Neutrophil (primary cell): ENCODE results near the gene ACTG1.

ENCODE experiments used
- H3K27ac ChIP-seq: fragments of 200-600 bp; sonication (generic); 2 replicates; pipeline ENCODE4 v1.5.1; 2016; ENCODE audit warnings: mild to moderate bottlenecking, moderate library complexity
- H3K27me3 ChIP-seq: fragments of 200-600 bp; sonication (generic); 2 replicates; pipeline ENCODE4 v1.6.0; 2016; ENCODE audit warnings: mild to moderate bottlenecking
- H3K36me3 ChIP-seq: fragments of 200-600 bp; sonication (generic); 2 replicates; pipeline ENCODE4 v1.5.1; 2017
- H3K4me1 ChIP-seq, 2 experiments: fragments of 200-600 bp in 1 of 2; sonication (generic) in 1 of 2; 1 replicate in 1 of 2; 2 replicates in 1 of 2; pipeline versions ENCODE4 v1.5.1 to v1.6.1; 2013 to 2016; ENCODE audit warnings: low read depth in 1 of 2, low read length in 1 of 2, mild to moderate bottlenecking in 1 of 2, moderate library complexity in 1 of 2; ENCODE audit not compliant: control insufficient read depth in 1 of 2, insufficient read depth in 1 of 2
- H3K4me3 ChIP-seq, 2 experiments: fragments of 200-600 bp in 1 of 2; sonication (generic) in 1 of 2; 1 replicate in 1 of 2; 2 replicates in 1 of 2; pipeline ENCODE4 v1.5.1; 2013 to 2016; ENCODE audit warnings: low read depth in 1 of 2, low read length in 1 of 2, mild to moderate bottlenecking in 1 of 2, moderate library complexity in 1 of 2
- H3K9me3 ChIP-seq: fragments of 200-600 bp; sonication (generic); 2 replicates; pipeline ENCODE4 v1.5.1; 2016
- CTCF ChIP-seq: fragments of 200-600 bp; sonication (generic); IDR thresholded peaks from 2 replicates; pipeline ENCODE4 v1.5.1; 2016; ENCODE audit warnings: antibody characterized with exemption

ACTG1 gene

GRCh38 chr17:81480140-81481072 is 32.2 kb downstream of the ACTG1 start:
- Histone ChIP-seq H3K27ac (no peak overlapping the region), H3K36me3 (no peaks in the 10 kb centered on the region), H3K27me3 (peaks cover 63% of the 10 kb centered on the region), H3K4me3 (no peak overlapping the region), H3K9me3 (no peaks in the 10 kb centered on the region), H3K4me1 (peaks cover 30 to 31% of the 10 kb centered on the region in 2 experiments)
- TF ChIP-seq CTCF = no peak

GRCh38 chr17:81479175-81480071 is 33.2 kb downstream of the ACTG1 start:
- Histone ChIP-seq H3K27ac (no peak overlapping the region), H3K27me3 (peaks cover 57% of the 10 kb centered on the region)

GRCh38 chr17:81478119-81478518 is 34.5 kb downstream of the ACTG1 start:
- H3K27me3 ChIP-seq = peaks cover 44% of the 10 kb centered on the region
- no peak for TF ChIP-seq CTCF
- H3K9me3 ChIP-seq = no peaks in the 10 kb centered on the region
- no peaks in the 10 kb centered on the region for H3K36me3 ChIP-seq
- no peak overlapping the region for H3K4me3 ChIP-seq
- H3K4me1 ChIP-seq = peaks cover 13% of the 10 kb centered on the region in 2 experiments
- H3K27ac ChIP-seq = no peak overlapping the region

More at GRCh38 chr17:81479175-81480071, 33.2 kb downstream of the ACTG1 start:
- H3K36me3 ChIP-seq = no peaks in the 10 kb centered on the region
- H3K4me3 ChIP-seq = no peak overlapping the region
- peaks cover 26% of the 10 kb centered on the region in 2 experiments for H3K4me1 ChIP-seq
- TF ChIP-seq CTCF = no peak
- no peaks in the 10 kb centered on the region for H3K9me3 ChIP-seq

- H3K9me3 ChIP-seq = no peaks in the 10 kb centered on the region
- H3K4me1 ChIP-seq = peaks cover 12 to 13% of the 10 kb centered on the region in 2 experiments
- H3K36me3 ChIP-seq = no peaks in the 10 kb centered on the region
- no peak overlapping the region for H3K4me3 ChIP-seq
- H3K27ac ChIP-seq = no peak overlapping the region
- no peak for TF ChIP-seq CTCF
- H3K27me3 ChIP-seq = peaks cover 34% of the 10 kb centered on the region
Measured at GRCh38 chr17:81477173-81477572, 35.4 kb downstream of the ACTG1 start.

- H3K27ac ChIP-seq = no peak overlapping the region
- no peaks in the 10 kb centered on the region for H3K36me3 ChIP-seq
- no peaks in the 10 kb centered on the region for H3K9me3 ChIP-seq
- no peak overlapping the region for H3K4me3 ChIP-seq
- H3K4me1 ChIP-seq = peaks cover 7 to 9% of the 10 kb centered on the region in 2 experiments
- no peak for TF ChIP-seq CTCF
- H3K27me3 ChIP-seq = peaks cover 29% of the 10 kb centered on the region
Measured at GRCh38 chr17:81476635-81477034, 36.0 kb downstream of the ACTG1 start.
